ENCODE measurements around the gene YOD1. TPM values are rescaled to one million over a fixed set of nuclear protein-coding genes. Genes with fewer than 3 reads are reported as not detected.
A peak's percentile ranks its signal among the peaks of the same experiment; 100 is the strongest.

The YOD1 gene
- total and polyA plus RNA-seq, 2 of the 13 experiments (the other 11 are each of a cell fraction or from before 2014, with no cell fraction given) = 3.4 to 9.1 TPM

DNA sequence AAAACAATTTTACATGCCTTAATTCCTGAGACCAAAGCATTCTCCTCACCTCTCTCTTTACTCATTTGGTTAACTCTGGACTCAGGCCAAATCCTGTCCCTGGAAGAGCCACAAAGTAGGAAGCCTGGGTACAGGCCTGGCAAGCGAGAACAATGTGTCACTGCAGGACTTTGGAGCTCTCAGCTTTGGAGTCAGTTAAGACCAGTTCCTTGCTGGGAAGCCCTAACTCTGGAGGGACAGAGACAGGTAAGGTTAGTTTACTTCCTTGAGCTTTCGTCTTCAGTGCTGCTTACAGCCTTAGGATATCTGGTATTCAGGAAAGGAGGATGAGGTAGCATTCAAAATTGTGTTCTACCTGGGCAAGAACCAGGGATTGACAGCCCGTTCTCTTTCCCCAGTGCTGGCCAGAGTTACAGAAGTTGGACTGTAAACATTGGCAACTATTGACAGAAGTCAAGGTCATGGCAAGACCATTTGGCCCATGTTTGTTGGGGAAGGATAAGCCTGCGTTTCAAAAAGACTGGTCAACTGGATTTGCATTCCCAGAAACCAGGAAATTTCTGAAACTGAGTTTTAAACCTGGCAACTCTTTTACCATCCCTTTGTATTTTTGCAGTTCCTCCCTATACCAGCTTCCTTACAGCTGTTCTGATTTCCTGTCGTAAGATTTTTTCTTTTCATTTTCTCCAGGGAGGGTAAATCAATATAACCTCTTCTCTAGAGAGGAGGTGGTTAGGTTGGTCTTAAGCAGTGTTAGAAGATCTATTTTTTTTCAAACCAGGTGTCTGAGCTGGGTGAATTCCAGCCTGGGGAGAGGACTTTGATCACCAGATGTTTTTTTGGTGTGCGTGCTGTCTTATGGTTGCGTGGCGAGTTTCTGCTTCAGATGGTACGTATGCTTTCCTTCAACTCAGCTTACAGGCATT lies 38.0 kb upstream of the YOD1 start, which contains the start of gene C4BPB (continued):
- TF ChIP-seq CCAR2 (optimal IDR thresholded peaks at IDR 0.05; ENCODE audit: low read depth, low read length) (no peak), MIXL1 (CRISPR knock-in tag; IDR thresholded peaks at IDR 0.05) (peak; percentile 67; the same call in 1 of the 2 replicates), ZBTB20 (CRISPR knock-in tag; IDR thresholded peaks at IDR 0.05; ENCODE audit: borderline replicate concordance, low read depth) (peak; percentile 43; the same call in 1 of the 2 replicates), TBX2 (CRISPR knock-in tag; IDR thresholded peaks at IDR 0.05; ENCODE audit: borderline replicate concordance) (peak; percentile 79), ZBTB1 (CRISPR knock-in tag; IDR thresholded peaks at IDR 0.05; ENCODE audit: borderline replicate concordance) (no peak; the same call in 1 of the 2 replicates), HNF4A (CRISPR knock-in tag; IDR thresholded peaks at IDR 0.05) (peak; percentile 93), MAFK (conservative IDR thresholded peaks at IDR 0.05 in 1 of 2, IDR thresholded peaks at IDR 0.05 in 1 of 2; ENCODE audit: low read length in 2 of 2) (0 out of 4 replicates have a peak, but pooled peaks of 1 of the 2 experiments have one; percentile 3), ZNF225 (CRISPR knock-in tag; IDR thresholded peaks at IDR 0.05) (no peak)
- TF ChIP-seq, protein P1, sequence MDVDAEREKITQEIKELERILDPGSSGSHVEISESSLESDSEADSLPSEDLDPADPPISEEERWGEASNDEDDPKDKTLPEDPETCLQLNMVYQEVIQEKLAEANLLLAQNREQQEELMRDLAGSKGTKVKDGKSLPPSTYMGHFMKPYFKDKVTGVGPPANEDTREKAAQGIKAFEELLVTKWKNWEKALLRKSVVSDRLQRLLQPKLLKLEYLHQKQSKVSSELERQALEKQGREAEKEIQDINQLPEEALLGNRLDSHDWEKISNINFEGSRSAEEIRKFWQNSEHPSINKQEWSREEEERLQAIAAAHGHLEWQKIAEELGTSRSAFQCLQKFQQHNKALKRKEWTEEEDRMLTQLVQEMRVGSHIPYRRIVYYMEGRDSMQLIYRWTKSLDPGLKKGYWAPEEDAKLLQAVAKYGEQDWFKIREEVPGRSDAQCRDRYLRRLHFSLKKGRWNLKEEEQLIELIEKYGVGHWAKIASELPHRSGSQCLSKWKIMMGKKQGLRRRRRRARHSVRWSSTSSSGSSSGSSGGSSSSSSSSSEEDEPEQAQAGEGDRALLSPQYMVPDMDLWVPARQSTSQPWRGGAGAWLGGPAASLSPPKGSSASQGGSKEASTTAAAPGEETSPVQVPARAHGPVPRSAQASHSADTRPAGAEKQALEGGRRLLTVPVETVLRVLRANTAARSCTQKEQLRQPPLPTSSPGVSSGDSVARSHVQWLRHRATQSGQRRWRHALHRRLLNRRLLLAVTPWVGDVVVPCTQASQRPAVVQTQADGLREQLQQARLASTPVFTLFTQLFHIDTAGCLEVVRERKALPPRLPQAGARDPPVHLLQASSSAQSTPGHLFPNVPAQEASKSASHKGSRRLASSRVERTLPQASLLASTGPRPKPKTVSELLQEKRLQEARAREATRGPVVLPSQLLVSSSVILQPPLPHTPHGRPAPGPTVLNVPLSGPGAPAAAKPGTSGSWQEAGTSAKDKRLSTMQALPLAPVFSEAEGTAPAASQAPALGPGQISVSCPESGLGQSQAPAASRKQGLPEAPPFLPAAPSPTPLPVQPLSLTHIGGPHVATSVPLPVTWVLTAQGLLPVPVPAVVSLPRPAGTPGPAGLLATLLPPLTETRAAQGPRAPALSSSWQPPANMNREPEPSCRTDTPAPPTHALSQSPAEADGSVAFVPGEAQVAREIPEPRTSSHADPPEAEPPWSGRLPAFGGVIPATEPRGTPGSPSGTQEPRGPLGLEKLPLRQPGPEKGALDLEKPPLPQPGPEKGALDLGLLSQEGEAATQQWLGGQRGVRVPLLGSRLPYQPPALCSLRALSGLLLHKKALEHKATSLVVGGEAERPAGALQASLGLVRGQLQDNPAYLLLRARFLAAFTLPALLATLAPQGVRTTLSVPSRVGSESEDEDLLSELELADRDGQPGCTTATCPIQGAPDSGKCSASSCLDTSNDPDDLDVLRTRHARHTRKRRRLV (CRISPR knock-in tag; IDR thresholded peaks at IDR 0.05) = 0 out of 2 replicates have a peak, but pooled peaks have one; percentile 47
- TF ChIP-seq, protein P2, sequence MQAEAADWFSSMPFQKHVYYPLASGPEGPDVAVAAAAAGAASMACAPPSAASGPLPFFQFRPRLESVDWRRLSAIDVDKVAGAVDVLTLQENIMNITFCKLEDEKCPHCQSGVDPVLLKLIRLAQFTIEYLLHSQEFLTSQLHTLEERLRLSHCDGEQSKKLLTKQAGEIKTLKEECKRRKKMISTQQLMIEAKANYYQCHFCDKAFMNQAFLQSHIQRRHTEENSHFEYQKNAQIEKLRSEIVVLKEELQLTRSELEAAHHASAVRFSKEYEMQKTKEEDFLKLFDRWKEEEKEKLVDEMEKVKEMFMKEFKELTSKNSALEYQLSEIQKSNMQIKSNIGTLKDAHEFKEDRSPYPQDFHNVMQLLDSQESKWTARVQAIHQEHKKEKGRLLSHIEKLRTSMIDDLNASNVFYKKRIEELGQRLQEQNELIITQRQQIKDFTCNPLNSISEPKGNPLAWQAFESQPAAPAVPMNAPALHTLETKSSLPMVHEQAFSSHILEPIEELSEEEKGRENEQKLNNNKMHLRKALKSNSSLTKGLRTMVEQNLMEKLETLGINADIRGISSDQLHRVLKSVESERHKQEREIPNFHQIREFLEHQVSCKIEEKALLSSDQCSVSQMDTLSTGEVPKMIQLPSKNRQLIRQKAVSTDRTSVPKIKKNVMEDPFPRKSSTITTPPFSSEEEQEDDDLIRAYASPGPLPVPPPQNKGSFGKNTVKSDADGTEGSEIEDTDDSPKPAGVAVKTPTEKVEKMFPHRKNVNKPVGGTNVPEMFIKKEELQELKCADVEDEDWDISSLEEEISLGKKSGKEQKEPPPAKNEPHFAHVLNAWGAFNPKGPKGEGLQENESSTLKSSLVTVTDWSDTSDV (CRISPR knock-in tag; IDR thresholded peaks at IDR 0.05) = no peak
- TF ChIP-seq, protein P3, sequence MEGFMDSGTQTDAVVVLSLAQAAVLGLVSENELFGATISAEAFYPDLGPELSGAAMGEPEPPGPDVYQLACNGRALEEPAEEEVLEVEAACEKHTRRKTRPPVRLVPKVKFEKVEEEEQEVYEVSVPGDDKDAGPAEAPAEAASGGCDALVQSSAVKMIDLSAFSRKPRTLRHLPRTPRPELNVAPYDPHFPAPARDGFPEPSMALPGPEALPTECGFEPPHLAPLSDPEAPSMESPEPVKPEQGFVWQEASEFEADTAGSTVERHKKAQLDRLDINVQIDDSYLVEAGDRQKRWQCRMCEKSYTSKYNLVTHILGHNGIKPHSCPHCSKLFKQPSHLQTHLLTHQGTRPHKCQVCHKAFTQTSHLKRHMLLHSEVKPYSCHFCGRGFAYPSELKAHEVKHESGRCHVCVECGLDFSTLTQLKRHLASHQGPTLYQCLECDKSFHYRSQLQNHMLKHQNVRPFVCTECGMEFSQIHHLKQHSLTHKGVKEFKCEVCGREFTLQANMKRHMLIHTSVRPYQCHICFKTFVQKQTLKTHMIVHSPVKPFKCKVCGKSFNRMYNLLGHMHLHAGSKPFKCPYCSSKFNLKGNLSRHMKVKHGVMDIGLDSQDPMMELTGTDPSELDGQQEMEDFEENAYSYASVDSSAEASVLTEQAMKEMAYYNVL (CRISPR knock-in tag; IDR thresholded peaks at IDR 0.05; ENCODE audit: borderline replicate concordance) = peak; percentile 94
- TF ChIP-seq, protein P4, sequence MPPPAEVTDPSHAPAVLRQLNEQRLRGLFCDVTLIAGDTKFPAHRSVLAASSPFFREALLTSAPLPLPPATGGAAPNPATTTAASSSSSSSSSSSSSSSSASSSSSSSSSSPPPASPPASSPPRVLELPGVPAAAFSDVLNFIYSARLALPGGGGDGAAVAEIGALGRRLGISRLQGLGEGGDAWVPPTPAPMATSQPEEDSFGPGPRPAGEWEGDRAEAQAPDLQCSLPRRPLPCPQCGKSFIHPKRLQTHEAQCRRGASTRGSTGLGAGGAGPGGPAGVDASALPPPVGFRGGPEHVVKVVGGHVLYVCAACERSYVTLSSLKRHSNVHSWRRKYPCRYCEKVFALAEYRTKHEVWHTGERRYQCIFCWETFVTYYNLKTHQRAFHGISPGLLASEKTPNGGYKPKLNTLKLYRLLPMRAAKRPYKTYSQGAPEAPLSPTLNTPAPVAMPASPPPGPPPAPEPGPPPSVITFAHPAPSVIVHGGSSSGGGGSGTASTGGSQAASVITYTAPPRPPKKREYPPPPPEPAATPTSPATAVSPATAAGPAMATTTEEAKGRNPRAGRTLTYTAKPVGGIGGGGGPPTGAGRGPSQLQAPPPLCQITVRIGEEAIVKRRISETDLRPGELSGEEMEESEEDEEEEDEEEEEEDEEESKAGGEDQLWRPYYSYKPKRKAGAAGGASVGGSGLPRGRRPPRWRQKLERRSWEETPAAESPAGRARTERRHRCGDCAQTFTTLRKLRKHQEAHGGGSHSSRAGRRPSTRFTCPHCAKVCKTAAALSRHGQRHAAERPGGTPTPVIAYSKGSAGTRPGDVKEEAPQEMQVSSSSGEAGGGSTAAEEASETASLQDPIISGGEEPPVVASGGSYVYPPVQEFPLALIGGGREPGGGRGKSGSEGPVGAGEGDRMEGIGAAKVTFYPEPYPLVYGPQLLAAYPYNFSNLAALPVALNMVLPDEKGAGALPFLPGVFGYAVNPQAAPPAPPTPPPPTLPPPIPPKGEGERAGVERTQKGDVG (CRISPR knock-in tag; IDR thresholded peaks at IDR 0.05; ENCODE audit: borderline replicate concordance) = no peak
